Measurements from ENCODE around the gene KRTAP12-4.
"Not testable (repeated sequence)": the region's sequence is repeated elsewhere in the genome, so short reads cannot be mapped to it uniquely, and the experiment has no call there.

KRTAP12-4 gene

GRCh38 chr21:44658913-44659595 lies 4.6 kb upstream of the KRTAP12-4 start:
- no peak for DNase-seq
- in situ Hi-C loops (cut with MboI; ENCODE audit: low pct_unique_long_range_greater_than_20kb, low sequenced_read_pairs) = no loop called here

- in situ Hi-C loops (cut with MboI; ENCODE audit: low pct_unique_long_range_greater_than_20kb, low sequenced_read_pairs) = no loop called here
- DNase-seq = no peak
These were observed 4.1 kb upstream of the KRTAP12-4 start for GRCh38 chr21:44658541-44658910.

DNA sequence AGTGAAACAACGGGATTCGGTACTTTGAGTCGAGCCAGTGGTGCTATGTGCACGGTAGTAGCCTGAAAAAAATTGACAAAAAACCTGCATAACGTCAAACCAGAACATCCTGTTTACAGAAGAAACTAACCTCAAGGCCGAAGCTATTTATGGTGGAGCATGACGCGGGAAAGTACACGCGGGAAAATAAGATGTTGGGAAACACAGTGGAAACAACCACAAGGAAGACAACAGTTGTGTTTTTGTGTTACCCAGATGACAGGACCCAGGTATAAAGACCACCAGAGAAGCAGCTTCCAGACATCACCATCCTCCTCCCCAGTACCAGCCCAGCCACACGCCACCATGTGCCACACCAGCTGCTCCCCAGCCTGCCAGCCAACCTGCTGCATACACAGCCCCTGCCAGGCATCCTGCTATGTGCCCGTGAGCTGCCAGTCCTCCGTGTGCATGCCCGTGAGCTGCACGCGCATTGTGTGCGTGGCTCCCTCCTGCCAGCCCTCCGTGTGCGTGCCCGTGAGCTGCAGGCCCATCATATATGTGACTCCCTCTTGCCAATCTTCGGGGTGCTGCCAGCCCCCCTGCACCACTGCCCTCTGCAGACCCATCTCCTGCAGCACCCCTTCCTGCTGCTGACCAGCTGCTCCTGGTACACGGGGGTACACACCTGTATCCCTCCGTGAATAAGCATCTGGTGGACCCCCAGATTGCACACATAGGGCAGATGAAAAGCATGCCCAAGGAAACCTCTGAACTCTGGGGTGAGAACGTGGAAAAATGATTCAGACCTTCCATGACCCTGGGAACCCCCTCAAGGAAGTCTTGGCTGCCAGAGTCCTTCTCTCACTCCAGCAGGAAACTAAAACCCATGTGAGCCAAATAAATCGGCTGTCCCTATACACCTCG lies 3.4 kb upstream of the KRTAP12-4 start, which contains the start of gene KRTAP12-3:
KRTAP12-3 (plus strand) TSS at position 298 of the 906 bp plus-strand sequence; CDS start at position 346, 48 bp downstream.
- in situ Hi-C loops (cut with MboI; ENCODE audit: low pct_unique_long_range_greater_than_20kb, low sequenced_read_pairs) = no loop called here
- no peak for DNase-seq

DNA sequence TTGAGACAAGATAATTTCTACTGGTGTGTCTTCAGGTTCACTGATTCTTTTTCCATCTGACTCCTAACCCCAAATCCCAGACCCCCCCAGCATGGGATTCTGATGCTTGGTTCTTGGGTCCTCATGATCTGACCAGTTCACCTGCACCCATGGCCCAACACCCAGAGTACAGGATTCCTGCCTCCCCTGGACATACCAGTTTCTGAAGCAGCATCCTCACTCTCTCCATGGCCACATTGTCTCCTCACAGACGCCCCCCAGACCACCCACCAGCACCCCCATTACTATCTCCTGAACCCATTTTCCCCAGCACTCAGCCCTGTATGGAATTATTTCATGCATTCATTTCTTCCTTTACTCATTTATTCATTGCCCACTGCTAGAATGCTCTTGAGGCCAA lies 2.4 kb upstream of the KRTAP12-4 start:
- in situ Hi-C loops (cut with MboI; ENCODE audit: low pct_unique_long_range_greater_than_20kb, low sequenced_read_pairs) = no loop called here
- no peak for DNase-seq

- DNase-seq = no peak
- in situ Hi-C loops (cut with MboI; ENCODE audit: low pct_unique_long_range_greater_than_20kb, low sequenced_read_pairs) = no loop called here
These were observed 543 bp downstream of the KRTAP12-4 start for GRCh38 chr21:44653656-44654575.

- no peak for DNase-seq
- in situ Hi-C loops (cut with MboI; ENCODE audit: low pct_unique_long_range_greater_than_20kb, low sequenced_read_pairs) = no loop called here
These were observed 1.3 kb downstream of the KRTAP12-4 start for GRCh38 chr21:44653123-44653522.

- no peak for DNase-seq
- in situ Hi-C loops (cut with MboI; ENCODE audit: low pct_unique_long_range_greater_than_20kb, low sequenced_read_pairs) = no loop called here
These were observed 3.3 kb downstream of the KRTAP12-4 start for GRCh38 chr21:44650973-44651675.

DNA sequence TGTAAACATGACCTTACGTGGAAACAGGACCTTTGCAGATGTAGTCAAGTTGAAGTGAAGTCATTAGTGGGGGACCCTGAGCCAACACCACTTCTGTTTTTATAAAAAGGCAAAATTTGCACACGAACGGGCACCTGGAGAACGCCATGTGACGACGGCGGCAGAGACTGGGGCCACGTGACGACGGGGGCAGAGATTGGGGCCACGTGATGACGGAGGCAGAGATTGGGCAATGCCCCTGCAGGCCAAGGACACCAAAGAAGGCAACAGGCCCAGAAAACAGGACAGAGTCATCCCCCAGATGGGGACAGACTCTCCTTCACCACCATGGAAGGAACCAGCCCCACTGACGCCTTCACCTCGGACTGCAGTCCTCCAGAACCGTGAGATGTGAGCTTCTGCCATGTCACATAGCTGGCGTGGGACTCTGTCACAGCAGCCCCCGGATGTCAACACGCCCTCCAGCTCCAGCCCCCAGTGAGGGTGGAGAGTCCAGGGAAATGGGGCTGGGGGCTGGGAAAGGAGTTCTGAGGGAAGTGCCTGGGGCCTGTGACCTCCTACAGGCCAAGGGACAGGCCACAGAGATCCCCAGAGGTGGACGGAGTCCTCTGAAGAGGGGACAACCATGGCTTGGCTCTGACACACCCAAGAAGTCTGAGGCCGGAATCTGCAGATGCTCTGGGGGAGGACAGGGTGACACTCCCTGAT lies 4.0 kb downstream of the KRTAP12-4 start:
- DNase-seq = no peak
- in situ Hi-C loops (cut with MboI; ENCODE audit: low pct_unique_long_range_greater_than_20kb, low sequenced_read_pairs) = no loop called here

- DNase-seq = no peak
- in situ Hi-C loops (cut with MboI; ENCODE audit: low pct_unique_long_range_greater_than_20kb, low sequenced_read_pairs) = no loop called here
These were observed 4.8 kb downstream of the KRTAP12-4 start for GRCh38 chr21:44649521-44650100.

DNA sequence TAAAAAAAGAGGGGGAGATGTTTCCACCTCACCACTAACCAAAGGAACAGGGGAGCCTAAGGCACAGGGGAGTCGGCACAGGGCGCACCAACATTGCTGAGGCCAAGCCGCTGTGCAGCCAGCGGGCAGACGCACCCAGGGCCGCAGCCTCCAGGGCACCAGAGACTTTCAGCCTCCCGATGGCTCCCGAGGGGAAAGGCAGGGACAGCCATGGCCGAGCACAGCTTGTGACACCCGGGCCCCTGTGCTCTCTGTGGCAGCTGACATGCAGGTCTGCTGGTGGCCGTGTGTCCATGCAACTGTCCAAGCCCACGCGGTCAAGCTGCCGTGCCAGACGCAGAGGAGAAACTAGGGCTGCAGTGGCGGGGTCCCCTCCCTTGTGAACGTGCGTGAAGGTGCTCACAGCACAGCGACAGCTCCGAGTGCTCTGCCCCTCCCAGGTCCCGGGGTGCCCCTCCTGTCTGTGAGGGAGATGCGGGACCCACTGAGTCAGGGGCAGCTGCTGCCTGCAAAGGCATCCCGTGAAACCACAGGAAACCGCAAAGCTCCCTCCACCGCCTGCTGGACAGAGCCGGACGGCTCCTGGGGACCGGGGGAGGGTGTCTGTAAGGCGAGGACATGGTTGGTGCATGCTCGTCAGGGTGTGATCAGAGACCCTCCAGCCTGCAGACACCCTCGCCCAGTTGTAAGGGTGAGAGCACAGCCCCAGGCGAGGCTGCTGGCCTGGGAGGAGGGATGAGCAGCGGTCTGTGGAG lies 5.7 kb downstream of the KRTAP12-4 start:
- no peak for DNase-seq
- in situ Hi-C loops (cut with MboI; ENCODE audit: low pct_unique_long_range_greater_than_20kb, low sequenced_read_pairs) = no loop called here

- in situ Hi-C loops (cut with MboI; ENCODE audit: low pct_unique_long_range_greater_than_20kb, low sequenced_read_pairs) = no loop called here
- DNase-seq = no peak
These were observed 7.3 kb downstream of the KRTAP12-4 start for GRCh38 chr21:44647222-44647552.

DNA sequence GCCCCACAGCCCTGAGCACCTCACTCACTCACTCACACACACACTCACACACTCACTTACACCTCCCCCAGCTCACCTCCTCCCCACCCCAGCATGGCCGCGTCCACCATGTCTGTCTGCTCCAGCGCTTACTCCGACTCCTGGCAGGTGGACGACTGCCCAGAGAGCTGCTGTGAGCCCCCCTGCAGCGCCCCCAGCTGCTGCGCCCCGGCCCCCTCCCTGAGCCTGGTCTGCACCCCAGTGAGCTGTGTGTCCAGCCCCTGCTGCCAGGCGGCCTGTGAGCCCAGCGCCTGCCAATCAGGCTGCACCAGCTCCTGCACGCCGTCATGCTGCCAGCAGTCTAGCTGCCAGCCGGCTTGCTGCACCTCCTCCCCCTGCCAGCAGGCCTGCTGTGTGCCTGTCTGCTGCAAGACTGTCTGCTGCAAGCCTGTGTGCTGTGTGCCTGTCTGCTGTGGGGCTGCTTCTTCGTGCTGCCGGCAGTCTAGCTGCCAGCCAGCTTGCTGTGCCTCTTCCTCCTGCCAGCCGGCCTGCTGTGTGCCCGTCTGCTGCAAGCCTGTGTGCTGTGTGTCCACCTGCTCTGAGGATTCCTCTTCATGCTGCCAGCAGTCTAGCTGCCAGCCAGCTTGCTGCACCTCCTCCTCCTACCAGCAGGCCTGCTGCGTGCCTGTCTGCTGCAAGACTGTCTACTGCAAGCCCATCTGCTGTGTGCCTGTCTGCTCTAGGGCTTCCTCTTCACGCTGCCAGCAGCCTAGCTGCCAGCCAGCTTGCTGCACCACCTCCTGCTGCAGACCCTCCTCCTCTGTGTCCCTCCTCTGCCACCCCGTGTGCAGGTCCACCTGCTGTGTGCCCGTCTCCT lies 7.9 kb downstream of the KRTAP12-4 start, which contains the start of gene KRTAP10-11:
KRTAP10-11 (plus strand) TSS at position 49 of the 856 bp plus-strand sequence; CDS start at position 94, 45 bp downstream.
- in situ Hi-C loops (cut with MboI; ENCODE audit: low pct_unique_long_range_greater_than_20kb, low sequenced_read_pairs); DNase-seq: not testable (repeated sequence)

DNA sequence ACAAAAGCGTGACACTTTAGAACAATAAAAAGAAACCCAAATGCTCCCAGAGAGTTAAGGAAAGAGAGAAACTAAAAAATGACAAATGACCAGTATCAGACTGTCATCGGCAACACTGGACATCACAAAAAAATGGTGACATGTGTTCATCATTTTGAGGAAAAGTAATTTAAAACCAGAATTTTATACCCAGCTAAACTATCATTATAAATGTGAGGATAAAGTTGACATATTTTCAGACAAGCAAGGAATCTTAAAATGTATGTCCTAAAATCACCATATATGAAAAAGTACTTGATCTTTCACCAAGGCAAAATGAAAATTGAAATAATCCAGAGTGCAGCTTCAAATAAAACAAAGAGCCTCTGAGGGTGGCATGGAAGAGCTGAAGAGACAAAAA lies 9.6 kb downstream of the KRTAP12-4 start:
- in situ Hi-C loops (cut with MboI; ENCODE audit: low pct_unique_long_range_greater_than_20kb, low sequenced_read_pairs) = no loop called here

DNA sequence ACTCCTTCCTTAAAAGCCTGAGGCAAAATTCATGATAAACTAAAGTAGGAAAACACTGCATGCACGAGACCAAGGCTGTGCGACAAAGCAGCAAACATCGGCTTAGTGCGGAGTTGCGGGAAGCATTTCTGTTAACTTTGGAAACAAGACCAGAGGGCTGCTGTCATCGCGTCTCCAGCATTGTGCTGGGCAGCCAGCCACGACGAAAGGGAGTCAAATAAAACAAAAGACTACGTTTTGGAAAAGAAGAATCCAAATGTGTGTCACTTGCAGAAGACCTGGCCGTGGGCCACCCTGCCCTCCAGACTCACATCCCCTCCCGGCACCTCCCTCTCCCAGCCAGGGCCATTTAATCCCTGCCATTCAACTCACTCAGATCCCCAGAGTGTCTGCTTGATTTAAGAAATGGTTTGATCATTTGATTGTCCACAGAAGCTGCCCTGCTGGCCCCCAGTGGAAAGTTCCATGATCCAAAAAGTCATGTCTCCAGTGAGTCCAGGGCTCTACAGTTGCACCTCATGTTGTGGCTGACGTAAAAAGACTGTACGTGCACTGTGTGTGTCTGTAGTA lies 10.6 kb downstream of the KRTAP12-4 start:
- no peak for DNase-seq
- in situ Hi-C loops (cut with MboI; ENCODE audit: low pct_unique_long_range_greater_than_20kb, low sequenced_read_pairs) = no loop called here

More for the DNA sequence above, 9.6 kb downstream of the KRTAP12-4 start:
- DNase-seq = no peak

GRCh38 chr21:44640761-44641160 lies 13.7 kb downstream of the KRTAP12-4 start:
- in situ Hi-C loops (cut with MboI; ENCODE audit: low pct_unique_long_range_greater_than_20kb, low sequenced_read_pairs) = no loop called here
- DNase-seq = no peak

DNA sequence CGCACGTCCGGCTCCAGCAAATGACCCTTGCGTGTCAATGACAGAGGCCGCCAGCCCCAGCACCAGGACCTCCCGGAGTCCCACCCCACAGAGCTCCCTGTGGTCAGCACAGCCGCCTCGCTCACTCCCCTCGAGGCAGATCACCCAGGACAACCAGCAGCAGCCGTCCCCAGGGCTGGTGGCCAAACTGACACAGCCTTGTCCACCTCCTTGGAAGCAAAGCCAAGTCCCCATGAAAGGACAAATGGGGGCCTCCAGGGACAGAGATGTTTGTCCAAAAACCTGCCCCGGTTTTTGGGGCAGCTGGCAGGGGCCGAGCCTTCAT lies 15.2 kb downstream of the KRTAP12-4 start:
- DNase-seq = no peak
- in situ Hi-C loops (cut with MboI; ENCODE audit: low pct_unique_long_range_greater_than_20kb, low sequenced_read_pairs) = no loop called here
